HG03175 (cell line): ENCODE data around the gene DCDC1.
"Not testable (repeated sequence)": the region's sequence is repeated elsewhere in the genome, so short reads cannot be mapped to it uniquely, and the experiment has no call there.

Source experiments
- ATAC-seq: cut with Tn5 transposase; IDR thresholded peaks from one replicate; pipeline ENCODE4 v1.9.1; 2021; ENCODE audit warnings: mild to moderate bottlenecking, moderate library complexity; ENCODE audit not compliant: unreplicated experiment

The DCDC1 gene

DNA sequence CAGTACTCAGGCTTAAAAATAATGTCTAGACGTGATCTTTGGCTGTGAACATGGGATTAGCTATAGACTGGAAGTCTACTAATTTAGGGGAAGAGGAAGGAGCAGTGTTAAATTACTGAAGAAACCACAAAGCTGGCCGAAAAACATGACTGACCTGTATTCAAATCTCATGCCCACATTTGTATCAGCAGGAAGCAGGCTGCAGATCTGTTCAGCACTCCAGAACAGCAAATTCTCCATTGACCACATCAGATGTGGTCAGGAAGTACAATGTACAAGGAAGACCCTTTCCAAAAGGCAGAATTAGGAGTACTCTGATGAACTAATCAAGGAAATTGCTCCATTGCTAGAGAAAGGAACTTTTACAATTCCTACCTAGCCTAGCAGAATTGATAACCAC lies 31.7 kb downstream of the DCDC1 start:
- no peak for ATAC-seq

DNA sequence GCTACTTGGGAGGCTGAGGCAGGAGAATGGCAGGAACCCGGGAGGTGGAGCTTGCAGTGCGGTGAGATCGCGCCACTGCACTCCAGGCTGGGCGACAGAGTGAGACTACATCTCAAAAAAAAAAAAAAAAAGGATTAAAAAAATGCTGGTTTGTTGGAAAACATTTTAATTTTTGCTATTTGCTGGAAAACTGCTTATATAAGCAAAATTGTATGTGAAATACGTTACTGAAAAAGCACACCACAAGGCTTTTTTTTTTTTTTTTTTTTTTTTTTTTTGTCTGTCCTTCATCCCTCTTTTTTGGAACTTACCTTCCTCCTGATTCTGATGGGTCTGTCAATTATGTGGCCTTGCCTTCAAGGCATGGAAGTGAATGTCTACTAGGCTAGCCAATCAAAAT lies 40.8 kb downstream of the DCDC1 start:
- ATAC-seq: no peak

GRCh38 chr11:31327417-31327816 lies 42.1 kb downstream of the DCDC1 start:
- no peak for ATAC-seq

DNA sequence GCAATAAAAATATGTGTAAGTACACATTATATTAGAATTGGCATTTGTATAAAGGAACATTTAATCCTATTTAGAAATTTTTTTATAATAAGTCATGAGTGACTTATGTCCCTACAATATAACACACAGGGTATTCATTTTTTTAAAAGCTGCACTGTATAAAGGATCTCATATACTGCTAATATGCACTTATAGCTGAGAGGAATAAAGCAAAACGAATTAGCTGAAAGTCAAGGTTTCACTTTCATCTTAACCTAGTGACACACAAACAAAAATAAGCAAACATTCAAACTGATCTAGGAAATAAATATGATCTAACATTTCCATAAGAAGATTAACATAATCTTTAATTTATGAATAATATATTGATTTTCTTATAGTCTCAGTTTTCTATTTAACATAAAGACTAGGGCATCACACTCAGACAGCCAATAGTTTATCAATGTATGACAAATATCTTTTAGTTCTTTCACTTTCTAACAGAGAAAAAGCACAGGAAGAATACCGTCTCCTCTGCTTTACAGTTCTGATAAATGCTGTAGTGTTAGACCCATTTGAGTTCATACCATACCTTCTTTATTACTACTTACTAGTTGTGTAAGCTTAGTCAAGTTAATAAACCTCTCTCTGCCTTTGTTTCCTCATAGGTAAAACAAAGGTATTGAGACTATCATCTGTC lies 42.9 kb downstream of the DCDC1 start:
- ATAC-seq: peak; percentile 73

DNA sequence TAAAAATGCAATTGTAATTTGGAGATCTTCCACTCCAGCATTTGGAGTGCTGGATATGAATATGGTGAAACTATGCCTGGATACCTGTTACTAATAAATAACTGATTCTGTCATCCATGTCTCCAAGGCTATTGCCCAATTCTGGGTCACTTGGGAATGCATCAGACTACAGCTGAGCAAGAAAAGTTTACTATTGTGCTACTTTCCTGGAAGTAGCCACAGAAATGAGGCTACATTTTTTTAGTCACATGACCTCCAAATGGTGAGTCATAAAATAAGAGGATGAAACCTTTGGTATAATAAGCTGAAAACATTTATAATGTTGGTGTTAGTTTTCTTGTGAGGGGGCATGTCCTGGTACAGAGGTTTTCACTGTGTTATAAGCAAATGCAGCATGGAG lies 44.4 kb downstream of the DCDC1 start:
- ATAC-seq: no peak

DNA sequence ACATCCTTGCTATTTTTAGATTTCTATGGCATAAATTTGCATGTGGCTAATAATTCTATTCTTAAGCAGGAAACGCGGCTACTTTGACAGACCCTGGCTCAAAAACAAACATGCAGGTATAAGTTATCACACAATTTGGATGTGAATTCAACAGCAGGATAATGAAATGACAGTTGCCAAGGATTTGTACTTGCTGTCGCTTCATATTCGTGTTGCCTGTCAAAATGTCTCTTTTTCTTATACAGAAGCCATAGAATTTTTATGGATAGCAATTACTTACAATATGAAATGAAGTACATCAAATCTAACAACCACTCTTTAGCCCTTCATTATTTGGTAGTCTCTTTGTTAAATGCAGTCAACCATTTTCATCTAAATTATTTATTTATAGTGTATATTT lies 46.4 kb downstream of the DCDC1 start:
- no peak for ATAC-seq

- not testable (repeated sequence) for ATAC-seq
Observed at GRCh38 chr11:31321494-31321893, 48.0 kb downstream of the DCDC1 start.

DNA sequence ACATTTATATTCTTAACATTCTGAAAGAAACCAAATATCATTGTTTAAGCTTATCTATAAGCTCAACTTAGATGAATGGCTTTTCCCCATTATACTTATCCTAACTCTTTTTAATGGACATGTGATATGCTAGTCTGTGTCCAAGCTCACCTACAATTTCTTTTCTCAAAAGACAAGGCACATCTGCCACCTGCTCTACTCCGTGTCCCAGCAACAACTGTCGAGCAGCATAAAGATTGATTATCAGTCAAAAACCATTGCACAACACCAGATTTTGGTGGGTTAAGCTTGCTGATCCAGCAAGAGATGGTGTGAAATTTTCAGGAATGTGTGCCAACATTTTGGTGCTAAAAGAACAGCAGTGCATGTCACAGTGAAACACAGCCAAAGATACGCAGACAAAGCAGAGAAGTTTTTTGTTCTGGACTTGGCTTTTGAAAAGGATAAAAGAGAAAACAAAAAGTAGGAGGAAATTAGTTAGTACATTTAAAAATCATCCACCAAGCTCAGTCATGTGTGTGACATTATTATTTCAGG lies 65.8 kb downstream of the DCDC1 start:
- no peak for ATAC-seq

- no peak for ATAC-seq
Observed at GRCh38 chr11:31301549-31302510, 67.7 kb downstream of the DCDC1 start.

DNA sequence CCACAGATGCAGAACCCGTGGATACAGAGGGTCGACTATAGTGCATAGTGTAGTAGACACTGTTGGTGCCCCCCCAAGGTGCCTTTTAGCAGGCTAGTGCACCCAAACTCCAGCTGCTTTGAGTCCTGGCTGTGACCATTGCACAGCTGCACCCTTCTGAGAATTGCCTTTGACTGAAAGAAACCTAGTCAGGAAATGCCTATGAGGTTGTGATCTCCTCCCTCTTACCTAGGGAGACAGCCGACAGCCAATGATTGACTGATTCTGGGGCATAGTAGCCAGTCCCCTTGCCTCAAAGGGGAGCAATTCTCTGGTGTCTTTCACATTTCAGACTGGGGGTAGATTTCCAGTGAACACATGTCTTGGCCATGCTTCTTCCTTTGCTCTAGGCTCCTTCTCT lies 74.2 kb downstream of the DCDC1 start:
- ATAC-seq: no peak

- not testable (repeated sequence) for ATAC-seq
Observed at GRCh38 chr11:31273527-31273926, 96.0 kb downstream of the DCDC1 start.

- ATAC-seq: no peak
Observed at GRCh38 chr11:31267720-31268119, 101.8 kb downstream of the DCDC1 start.

GRCh38 chr11:31264834-31265233 lies 104.7 kb downstream of the DCDC1 start:
- no peak for ATAC-seq

- ATAC-seq: no peak
Observed at GRCh38 chr11:31262761-31263160, 106.8 kb downstream of the DCDC1 start.

- ATAC-seq: no peak
Observed at GRCh38 chr11:31259797-31260196, 109.7 kb downstream of the DCDC1 start.

DNA sequence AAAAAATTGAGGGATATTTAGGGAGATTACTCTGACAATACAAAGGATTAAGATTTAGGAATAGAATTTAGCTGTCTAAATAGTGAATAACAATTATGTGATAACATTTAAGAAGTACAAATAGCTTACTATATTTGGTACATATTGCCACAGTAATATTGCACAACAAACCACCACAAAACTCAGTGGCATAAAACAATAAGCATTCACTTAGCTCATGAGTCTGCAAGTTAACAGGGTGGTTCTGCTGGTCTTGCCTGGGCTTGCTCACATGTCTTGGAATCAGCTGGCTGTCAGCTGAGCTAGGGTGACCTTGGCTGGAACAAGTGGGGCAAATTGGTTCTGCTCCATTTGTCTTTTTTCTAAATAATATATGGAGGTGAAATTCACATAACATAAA lies 115.1 kb downstream of the DCDC1 start:
- no peak for ATAC-seq

GRCh38 chr11:31248768-31249167 lies 120.8 kb downstream of the DCDC1 start:
- ATAC-seq: no peak

DNA sequence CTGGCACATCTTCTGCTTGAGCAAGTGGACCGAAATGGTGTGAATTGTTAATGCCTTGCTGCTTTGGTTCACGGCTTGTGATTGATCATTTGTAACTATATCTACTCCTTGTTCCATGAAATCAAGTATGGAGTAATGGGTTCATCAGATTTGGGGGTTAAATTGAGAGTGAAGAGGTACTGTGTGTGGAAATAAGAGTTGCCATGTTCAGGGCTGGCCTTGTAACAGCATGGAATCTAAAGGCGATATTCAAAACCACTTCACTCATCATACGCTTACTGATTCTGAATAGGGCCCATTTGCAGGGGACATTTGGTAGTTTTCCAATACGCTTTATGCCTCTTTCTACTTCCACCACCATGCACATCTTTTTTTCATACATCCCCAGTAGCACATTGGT lies 122.2 kb downstream of the DCDC1 start:
- no peak for ATAC-seq

DNA sequence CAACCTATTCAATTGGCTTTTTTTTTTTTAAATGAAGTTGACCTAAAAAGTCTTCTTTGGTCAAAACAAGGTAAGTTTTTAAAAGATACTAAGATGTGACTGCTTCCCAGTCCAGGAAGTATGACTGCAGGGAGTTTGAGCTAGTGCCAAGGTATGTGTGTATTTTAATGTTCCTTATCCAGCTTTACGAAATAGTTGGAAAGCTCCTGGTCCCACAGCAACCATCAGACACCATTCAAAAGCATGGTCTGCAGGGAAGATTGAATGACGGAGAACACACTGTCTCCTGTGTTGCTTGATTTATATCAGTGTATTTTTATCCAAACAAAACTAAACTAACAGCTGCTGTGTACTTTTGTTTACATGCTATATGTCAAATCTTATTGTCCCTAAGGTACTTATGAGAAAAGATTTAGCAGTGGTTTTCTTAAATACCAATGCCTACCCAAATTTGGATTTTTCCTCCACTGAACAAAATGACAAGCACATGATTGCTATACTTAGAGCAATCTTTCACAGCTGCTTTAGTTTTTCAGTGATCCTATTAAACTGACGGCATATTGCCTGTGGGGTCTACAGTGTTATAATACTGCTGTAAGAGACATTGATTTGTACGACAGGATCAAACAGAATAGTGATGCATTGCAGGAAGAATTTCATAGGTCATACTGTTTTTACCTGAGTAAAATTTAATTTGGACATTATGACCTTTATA lies 122.9 kb downstream of the DCDC1 start:
- no peak for ATAC-seq

GRCh38 chr11:31243706-31244105 lies 125.8 kb downstream of the DCDC1 start:
- ATAC-seq: no peak

- no peak for ATAC-seq
Observed at GRCh38 chr11:31240340-31240904, 129.1 kb downstream of the DCDC1 start.
